IMR-90 (cell line): ENCODE results near the gene GATA2. TPM values are rescaled to one million over a fixed set of nuclear protein-coding genes. Genes with fewer than 3 reads are reported as not detected.

ENCODE experiments used
- ATAC-seq: fragments of 200-7000 bp; cut with Tn5 transposase; 2 replicates; pipeline ENCODE4 v1.9.1; 2020; ENCODE audit warnings: low read depth, mild to moderate bottlenecking, moderate library complexity
- BruUV-seq: library from RNA; stranded (reverse); fragments of 400-500 nt; replicated peaks from 2 replicates; lab custom pipeline; 2021; lab: Mats Ljungman, UMichigan
- CTCF ChIA-PET: fragments of 300-600 bp; formaldehyde crosslinking; extraction: SDS; loops from one replicate; lab custom pipeline; 2021; ENCODE audit warnings: antibody characterized with exemption; lab: Yijun Ruan, JAX
- POLR2A ChIA-PET: fragments of 300-600 bp; sonication (Branson Sonifier 250); formaldehyde crosslinking; loops from one replicate; lab custom pipeline; 2022; ENCODE audit warnings: antibody characterized with exemption; ENCODE audit not compliant: unreplicated experiment; lab: Charles Lee
- DNase-seq: peaks from one replicate; pipeline ENCODE4 v3.0.0; 2013
- H2AFZ ChIP-seq: replicated peaks from 2 replicates; pipeline ENCODE3; 2013; ENCODE audit warnings: low read length, mild to moderate bottlenecking; ENCODE audit not compliant: poor library complexity
- H2AK5ac ChIP-seq: 2 replicates; pipeline ENCODE4 v1.6.1; 2013; ENCODE audit warnings: low read depth, low read length, inconsistent platforms
- H2AK9ac ChIP-seq: replicated peaks from 2 replicates; pipeline ENCODE3; 2013; ENCODE audit warnings: mild to moderate bottlenecking, low read depth, low read length, moderate library complexity; ENCODE audit not compliant: poor library complexity
- H2BK120ac ChIP-seq: 2 replicates; pipeline ENCODE4 v1.6.1; 2013; ENCODE audit warnings: low read depth, low read length, inconsistent platforms
- H2BK15ac ChIP-seq: 3 replicates; pipeline ENCODE4 v1.6.1; 2013; ENCODE audit warnings: low read depth, low read length, inconsistent platforms
- H2BK20ac ChIP-seq: 2 replicates; pipeline ENCODE4 v1.6.1; 2013; ENCODE audit warnings: low read depth, mild to moderate bottlenecking, inconsistent platforms, low read length, moderate library complexity
- H2BK5ac ChIP-seq: 2 replicates; pipeline ENCODE4 v1.6.1; 2013; ENCODE audit warnings: mild to moderate bottlenecking, low read depth, low read length, inconsistent platforms; ENCODE audit not compliant: poor library complexity, severe bottlenecking
- H3K14ac ChIP-seq: replicated peaks from 2 replicates; pipeline ENCODE4 v1.6.1; 2013; ENCODE audit warnings: low read depth, low read length, inconsistent platforms
- H3K18ac ChIP-seq: 2 replicates; pipeline ENCODE4 v1.6.1; 2013; ENCODE audit warnings: low read depth, low read length, control low read depth
- H3K23ac ChIP-seq: 2 replicates; pipeline ENCODE4 v1.6.1; 2013; ENCODE audit warnings: low read depth, low read length, inconsistent platforms
- H3K27ac ChIP-seq: 2 replicates; pipeline ENCODE4 v1.5.1; 2013; ENCODE audit warnings: mild to moderate bottlenecking, control low read depth, low read length; ENCODE audit not compliant: insufficient read depth
- H3K27me3 ChIP-seq: 2 replicates; pipeline ENCODE4 v1.6.1; 2013; ENCODE audit warnings: low read length; ENCODE audit not compliant: control insufficient read depth, insufficient read depth
- H3K36me3 ChIP-seq: 2 replicates; pipeline ENCODE4 v1.6.1; 2013; ENCODE audit warnings: low read length, mixed read lengths; ENCODE audit not compliant: control insufficient read depth, insufficient read depth
- H3K4ac ChIP-seq: 2 replicates; pipeline ENCODE4 v1.6.1; 2013; ENCODE audit warnings: low read depth, low read length, inconsistent platforms
- H3K4me1 ChIP-seq: 2 replicates; pipeline ENCODE4 v1.6.1; 2013; ENCODE audit warnings: low read length, mixed read lengths; ENCODE audit not compliant: control insufficient read depth, insufficient read depth
- H3K4me2 ChIP-seq: 2 replicates; pipeline ENCODE4 v1.6.1; 2013; ENCODE audit warnings: low read depth, mild to moderate bottlenecking, control low read depth, low read length, moderate library complexity
- H3K4me3 ChIP-seq: 2 replicates; pipeline ENCODE4 v1.5.1; 2013; ENCODE audit warnings: low read depth, mild to moderate bottlenecking, control low read depth, low read length, moderate library complexity; ENCODE audit not compliant: insufficient read depth
- H3K56ac ChIP-seq: 2 replicates; pipeline ENCODE4 v1.6.1; 2013; ENCODE audit warnings: low read length, inconsistent platforms; ENCODE audit not compliant: insufficient read depth; ENCODE audit errors: extremely low read depth
- H3K79me1 ChIP-seq, 2 experiments: 2 replicates each; pipeline ENCODE4 v1.6.1; 2013; ENCODE audit warnings: low read length in 2 of 2, inconsistent platforms in 1 of 2, low read depth in 1 of 2
- H3K9ac ChIP-seq: 2 replicates; pipeline ENCODE4 v1.6.1; 2013; ENCODE audit warnings: low read depth, low read length, control low read depth
- H3K9me1 ChIP-seq: 2 replicates; pipeline ENCODE4 v1.6.1; 2013; ENCODE audit warnings: low read length, inconsistent platforms; ENCODE audit not compliant: insufficient read depth
- H3K9me3 ChIP-seq: 2 replicates; pipeline ENCODE4 v1.6.1; 2013; ENCODE audit warnings: low read length; ENCODE audit not compliant: control insufficient read depth, insufficient read depth
- H4K20me1 ChIP-seq: 2 replicates; pipeline ENCODE4 v1.6.1; 2013; ENCODE audit warnings: low read length, inconsistent platforms; ENCODE audit not compliant: insufficient read depth
- H4K5ac ChIP-seq: 2 replicates; pipeline ENCODE4 v1.6.1; 2013; ENCODE audit warnings: mild to moderate bottlenecking, low read depth, low read length, control low read depth
- H4K8ac ChIP-seq, 2 experiments: 2 replicates each; pipeline ENCODE4 v1.6.1; 2013; ENCODE audit warnings: low read depth in 2 of 2, low read length in 2 of 2, control low read depth in 1 of 2, inconsistent platforms in 1 of 2
- H4K91ac ChIP-seq: 2 replicates; pipeline ENCODE4 v1.6.1; 2013; ENCODE audit warnings: low read depth, low read length, inconsistent platforms; ENCODE audit not compliant: insufficient read depth
- BHLHE40 ChIP-seq: fragments of 150-350 bp; IDR thresholded peaks from 2 replicates; pipeline ENCODE4 v1.6.1; 2016; ENCODE audit warnings: mild to moderate bottlenecking, low read depth, low read length
- CHD1 ChIP-seq: IDR thresholded peaks from 2 replicates; pipeline ENCODE4 v1.6.1; 2012; ENCODE audit warnings: low read depth, low read length, improper control_type of control experiment
- MAFK ChIP-seq: IDR thresholded peaks from 2 replicates; pipeline ENCODE4 v1.6.1; 2012; ENCODE audit warnings: low read depth, low read length, improper control_type of control experiment
- MAZ ChIP-seq: IDR thresholded peaks from 2 replicates; pipeline ENCODE4 v1.6.1; 2012; ENCODE audit warnings: low read depth, mild to moderate bottlenecking, low read length, improper control_type of control experiment, moderate library complexity, borderline replicate concordance
- MXI1 ChIP-seq: IDR thresholded peaks from 2 replicates; pipeline ENCODE4 v1.6.1; 2012; ENCODE audit warnings: low read depth, mild to moderate bottlenecking, low read length, moderate library complexity, borderline replicate concordance
- NFE2L2 ChIP-seq: fragments of 150-350 bp; IDR thresholded peaks from 2 replicates; pipeline ENCODE4 v1.6.1; 2016; ENCODE audit warnings: low read depth, mild to moderate bottlenecking, low read length
- POLR2A ChIP-seq: IDR thresholded peaks from 2 replicates; pipeline ENCODE4 v1.6.1; 2012; ENCODE audit warnings: mild to moderate bottlenecking, low read depth, low read length
- RAD21 ChIP-seq: IDR thresholded peaks from 2 replicates; pipeline ENCODE4 v1.6.1; 2012; ENCODE audit warnings: low read length, improper control_type of control experiment
- RCOR1 ChIP-seq: IDR thresholded peaks from 2 replicates; pipeline ENCODE4 v1.6.1; 2012; ENCODE audit warnings: mild to moderate bottlenecking, low read length, improper control_type of control experiment; ENCODE audit not compliant: insufficient replicate concordance
- RFX5 ChIP-seq: IDR thresholded peaks from 2 replicates; pipeline ENCODE4 v1.8.0; 2012; ENCODE audit warnings: low read depth, mild to moderate bottlenecking, low read length, moderate library complexity
- SMC3 ChIP-seq: fragments of 150-350 bp; IDR thresholded peaks from 2 replicates; pipeline ENCODE4 v1.6.1; 2016; ENCODE audit warnings: low read depth, mild to moderate bottlenecking, antibody characterized with exemption, low read length, moderate library complexity
- WGBS, 2 experiments: methylation state at CpG; one replicate each; pipeline versions ENCODE4 v1.1.5 to v1.1.7; 2013; ENCODE audit warnings: missing lambda C conversion rate in 2 of 2; ENCODE audit not compliant: insufficient read length in 1 of 2; ENCODE audit errors: extremely low coverage in 2 of 2; 5-methylcytosine and 5-hydroxymethylcytosine counted together
- dilution Hi-C: fragments of 300-500 bp; cut with HindIII; formaldehyde crosslinking; loops from one replicate; pipeline ENCODE4 v1.14.3; 2018; ENCODE audit warnings: low sequenced_read_pairs; ENCODE audit not compliant: unreplicated experiment
- in situ Hi-C: fragments of 300-500 bp; cut with MboI; formaldehyde crosslinking; loops from 3 replicates; pipeline ENCODE4 v1.14.3; 2019; ENCODE audit warnings: low sequenced_read_pairs, inconsistent platforms, mixed read lengths
- intact Hi-C: fragments of 100-400 bp; cut with micrococcal nuclease; formaldehyde crosslinking; loops from 2 replicates; pipeline ENCODE4 v1.10.0; 2022
- polyA plus RNA-seq, 3 experiments: library from polyadenylated mRNA; depleted of rRNA; stranded (reverse); fragments of >200 nt; gene quantifications; 2 replicates each; pipeline ENCODE4 v1.2.3, GENCODE V29; 2012; ENCODE audit warnings: low replicate concordance in 1 of 3
- total RNA-seq: library from RNA; depleted of rRNA; stranded (reverse); fragments of >200 nt; gene quantifications from 2 replicates; pipeline ENCODE4 v1.2.3, GENCODE V29; 2012
- TF ChIP-seq, protein P1 (sequence below): fragments of 150-350 bp; IDR thresholded peaks from 2 replicates; pipeline ENCODE4 v1.6.1; 2016; ENCODE audit warnings: low read depth, mild to moderate bottlenecking, low read length, moderate library complexity, borderline replicate concordance
- TF ChIP-seq, protein P2 (sequence below): conservative IDR thresholded peaks from 2 replicates; pipeline ENCODE4 v1.5.1; 2012; ENCODE audit warnings: mild to moderate bottlenecking, low read depth, low read length, improper control_type of control experiment
- TF ChIP-seq, protein P3 (sequence below): fragments of 150-350 bp; IDR thresholded peaks from 2 replicates; pipeline ENCODE4 v1.6.1; 2017; ENCODE audit warnings: mild to moderate bottlenecking, antibody characterized with exemption, low read length, low read depth

GATA2 gene
- total and polyA plus RNA-seq, 2 of the 4 experiments (the other 2 are of a cell fraction) = 2.2 to 13.5 TPM

DNA sequence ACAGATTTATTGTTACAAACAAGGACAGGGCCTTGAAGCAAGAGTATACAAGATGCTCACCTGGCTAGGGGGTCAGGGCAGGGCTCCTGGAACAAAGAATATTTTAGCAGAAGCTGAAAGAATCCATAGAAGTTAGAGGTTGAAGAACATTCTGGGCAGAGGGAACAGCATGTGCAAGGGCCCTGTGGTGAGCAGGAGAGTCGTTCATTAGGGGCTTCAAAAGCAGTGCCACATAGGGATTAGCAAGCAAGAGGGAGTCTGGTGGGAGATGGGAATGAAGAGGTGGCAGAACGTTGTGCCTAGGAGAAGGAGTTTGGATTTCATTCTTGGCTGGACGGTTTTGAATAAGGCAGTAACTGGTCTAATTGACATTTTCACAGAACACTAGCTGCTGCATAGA, 49.2 kb downstream of the GATA2 start:
- Histone ChIP-seq H4K8ac (no peak overlapping the region), H3K27ac (no peak overlapping the region), H3K4me1 (no peaks in the 10 kb centered on the region), H2AK5ac (no peak overlapping the region), H3K9ac (no peak overlapping the region), H2BK15ac (no peak overlapping the region), H2BK120ac (no peak overlapping the region), H3K36me3 (no peaks in the 10 kb centered on the region), H4K20me1 (no peaks in the 10 kb centered on the region), H2BK5ac (no peak overlapping the region), H3K56ac (no peak overlapping the region), H4K5ac (no peak overlapping the region), H3K79me1 (no peaks in the 10 kb centered on the region), H2AFZ (no peak overlapping the region), H3K4me2 (no peak overlapping the region), H3K23ac (no peak overlapping the region), H2AK9ac (no peak overlapping the region), H4K91ac (no peak overlapping the region), H3K27me3 (peaks cover 49% of the 10 kb centered on the region), H3K18ac (no peak overlapping the region), H3K9me1 (0 out of 2 replicates have a peak, but pooled peaks cover 4% of the 10 kb centered on the region), H3K4me3 (no peak overlapping the region), H3K9me3 (no peaks in the 10 kb centered on the region), H2BK20ac (no peak overlapping the region), H3K4ac (no peak overlapping the region), H3K14ac (no peak overlapping the region)
- no peak for DNase-seq
- no TSS peak for BruUV-seq
- in situ Hi-C loops = no loop called here
- ChIA-PET POLR2A (no interaction called here), CTCF (no interaction called here)
- dilution Hi-C loops = no loop called here
- 29% methylated on average over 2 of the region's 3 CpGs; no CpG with 5 or more reads in 1 of the 2 experiments for WGBS, 2 experiments
- TF ChIP-seq MXI1 (no peak), RFX5 (no peak), POLR2A (no peak), RCOR1 (no peak), CHD1 (no peak), BHLHE40 (no peak), RAD21 (no peak), MAFK (no peak), MAZ (no peak), SMC3 (no peak), NFE2L2 (no peak)
- TF ChIP-seq, protein P1, sequence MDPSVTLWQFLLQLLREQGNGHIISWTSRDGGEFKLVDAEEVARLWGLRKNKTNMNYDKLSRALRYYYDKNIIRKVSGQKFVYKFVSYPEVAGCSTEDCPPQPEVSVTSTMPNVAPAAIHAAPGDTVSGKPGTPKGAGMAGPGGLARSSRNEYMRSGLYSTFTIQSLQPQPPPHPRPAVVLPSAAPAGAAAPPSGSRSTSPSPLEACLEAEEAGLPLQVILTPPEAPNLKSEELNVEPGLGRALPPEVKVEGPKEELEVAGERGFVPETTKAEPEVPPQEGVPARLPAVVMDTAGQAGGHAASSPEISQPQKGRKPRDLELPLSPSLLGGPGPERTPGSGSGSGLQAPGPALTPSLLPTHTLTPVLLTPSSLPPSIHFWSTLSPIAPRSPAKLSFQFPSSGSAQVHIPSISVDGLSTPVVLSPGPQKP = no peak
- TF ChIP-seq, protein P2, sequence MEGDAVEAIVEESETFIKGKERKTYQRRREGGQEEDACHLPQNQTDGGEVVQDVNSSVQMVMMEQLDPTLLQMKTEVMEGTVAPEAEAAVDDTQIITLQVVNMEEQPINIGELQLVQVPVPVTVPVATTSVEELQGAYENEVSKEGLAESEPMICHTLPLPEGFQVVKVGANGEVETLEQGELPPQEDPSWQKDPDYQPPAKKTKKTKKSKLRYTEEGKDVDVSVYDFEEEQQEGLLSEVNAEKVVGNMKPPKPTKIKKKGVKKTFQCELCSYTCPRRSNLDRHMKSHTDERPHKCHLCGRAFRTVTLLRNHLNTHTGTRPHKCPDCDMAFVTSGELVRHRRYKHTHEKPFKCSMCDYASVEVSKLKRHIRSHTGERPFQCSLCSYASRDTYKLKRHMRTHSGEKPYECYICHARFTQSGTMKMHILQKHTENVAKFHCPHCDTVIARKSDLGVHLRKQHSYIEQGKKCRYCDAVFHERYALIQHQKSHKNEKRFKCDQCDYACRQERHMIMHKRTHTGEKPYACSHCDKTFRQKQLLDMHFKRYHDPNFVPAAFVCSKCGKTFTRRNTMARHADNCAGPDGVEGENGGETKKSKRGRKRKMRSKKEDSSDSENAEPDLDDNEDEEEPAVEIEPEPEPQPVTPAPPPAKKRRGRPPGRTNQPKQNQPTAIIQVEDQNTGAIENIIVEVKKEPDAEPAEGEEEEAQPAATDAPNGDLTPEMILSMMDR = no peak
- TF ChIP-seq, protein P3, sequence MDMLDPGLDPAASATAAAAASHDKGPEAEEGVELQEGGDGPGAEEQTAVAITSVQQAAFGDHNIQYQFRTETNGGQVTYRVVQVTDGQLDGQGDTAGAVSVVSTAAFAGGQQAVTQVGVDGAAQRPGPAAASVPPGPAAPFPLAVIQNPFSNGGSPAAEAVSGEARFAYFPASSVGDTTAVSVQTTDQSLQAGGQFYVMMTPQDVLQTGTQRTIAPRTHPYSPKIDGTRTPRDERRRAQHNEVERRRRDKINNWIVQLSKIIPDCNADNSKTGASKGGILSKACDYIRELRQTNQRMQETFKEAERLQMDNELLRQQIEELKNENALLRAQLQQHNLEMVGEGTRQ = no peak
- ATAC-seq = no peak
- intact Hi-C loops = no loop called here
